GM18526 (cell line): ENCODE measurements around the gene NLN.

ENCODE experiments used
- POLR2A ChIP-seq: IDR thresholded peaks from 3 replicates; pipeline ENCODE4 v1.6.1; 2011; ENCODE audit not compliant: insufficient read length; ENCODE audit errors: extremely low read depth

The NLN gene

DNA sequence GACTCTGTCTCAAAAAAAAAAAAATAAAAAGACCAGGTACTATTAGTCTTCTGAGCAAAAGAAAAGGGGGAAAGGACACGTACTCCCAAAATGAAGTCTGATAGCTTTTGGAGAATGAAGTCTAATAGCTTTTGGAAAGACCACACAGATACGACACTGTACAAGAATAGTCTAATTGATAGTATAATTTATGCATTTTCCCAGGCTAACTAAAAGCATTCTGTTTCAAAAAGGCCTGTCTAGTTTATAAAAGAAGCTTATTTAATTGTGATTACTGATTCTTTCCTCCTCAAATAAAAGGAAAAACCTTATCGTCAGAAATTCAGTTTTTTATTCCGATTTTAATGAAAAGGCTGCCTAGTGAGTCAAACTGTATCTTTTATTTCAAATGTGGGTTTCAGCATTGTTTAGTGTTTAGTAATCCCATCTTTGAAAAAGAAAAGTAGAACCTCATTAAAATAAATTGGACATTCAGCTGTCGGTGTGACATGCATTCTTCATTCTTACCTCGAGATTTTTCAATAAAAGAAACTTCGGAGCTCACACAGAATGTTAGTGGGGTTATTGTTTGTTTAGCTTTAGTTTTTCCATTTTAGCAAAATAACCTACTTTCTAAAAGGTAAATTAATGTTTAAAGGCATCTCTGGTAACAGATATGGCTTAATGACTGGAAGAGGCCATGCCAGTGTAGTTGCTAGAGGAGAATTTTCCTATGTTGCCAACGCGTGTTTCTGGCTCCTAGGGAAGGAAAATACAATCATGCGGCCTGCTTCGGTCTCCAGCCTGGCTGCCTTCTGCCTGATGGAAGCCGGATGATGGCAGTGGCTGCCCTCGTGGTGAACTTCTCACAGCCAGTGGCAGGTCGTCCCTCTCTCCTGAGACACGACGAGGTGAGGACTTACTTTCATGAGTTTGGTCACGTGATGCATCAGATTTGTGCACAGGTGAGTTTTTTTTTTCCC is 70.0 kb downstream of the NLN start:
- no peak for TF ChIP-seq POLR2A

DNA sequence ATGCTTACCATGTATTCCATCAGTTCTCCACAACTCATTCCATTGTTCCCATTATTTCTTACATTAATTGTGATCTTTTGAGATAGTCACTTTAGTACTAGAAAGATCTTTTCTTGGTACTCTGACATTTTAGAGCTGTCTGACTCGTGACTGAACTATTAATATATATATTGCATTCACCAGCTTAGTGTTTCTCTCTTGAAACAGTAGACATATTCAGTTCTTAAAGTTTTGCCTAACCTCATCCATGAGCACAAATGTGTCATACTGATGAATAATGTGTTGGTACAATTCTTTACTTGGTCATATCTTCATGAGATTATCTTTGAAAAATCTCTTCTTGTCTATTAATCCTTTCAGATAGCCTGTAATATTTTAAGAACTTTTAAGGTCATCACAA is 74.3 kb downstream of the NLN start:
- no peak for TF ChIP-seq POLR2A

DNA sequence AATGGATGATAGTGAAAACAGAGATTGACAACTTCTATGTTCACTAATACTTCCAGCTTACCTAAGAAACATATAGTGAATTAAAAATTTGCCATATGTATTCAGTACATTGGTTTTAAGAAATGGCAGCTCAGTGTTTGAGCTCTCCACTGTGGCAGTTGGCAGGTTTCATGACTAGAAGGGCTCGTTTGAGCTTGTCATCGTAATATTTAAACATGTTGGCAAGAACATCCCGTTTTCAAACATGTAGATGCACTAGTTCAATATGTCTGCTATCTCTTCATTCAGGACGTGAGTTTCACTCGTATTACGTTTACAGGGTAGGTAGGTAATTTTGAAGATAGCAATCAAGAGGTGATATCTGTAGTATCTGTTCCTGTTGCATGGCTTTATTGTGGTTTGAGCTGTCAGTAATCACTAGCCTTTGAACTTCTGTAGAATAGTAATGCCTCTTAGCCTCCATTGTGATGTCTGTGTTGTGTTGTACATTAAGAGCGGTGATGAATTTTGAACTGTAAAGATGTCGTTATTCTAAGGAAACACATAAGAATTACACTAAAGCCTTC is 74.8 kb downstream of the NLN start:
- TF ChIP-seq POLR2A, result no peak

DNA sequence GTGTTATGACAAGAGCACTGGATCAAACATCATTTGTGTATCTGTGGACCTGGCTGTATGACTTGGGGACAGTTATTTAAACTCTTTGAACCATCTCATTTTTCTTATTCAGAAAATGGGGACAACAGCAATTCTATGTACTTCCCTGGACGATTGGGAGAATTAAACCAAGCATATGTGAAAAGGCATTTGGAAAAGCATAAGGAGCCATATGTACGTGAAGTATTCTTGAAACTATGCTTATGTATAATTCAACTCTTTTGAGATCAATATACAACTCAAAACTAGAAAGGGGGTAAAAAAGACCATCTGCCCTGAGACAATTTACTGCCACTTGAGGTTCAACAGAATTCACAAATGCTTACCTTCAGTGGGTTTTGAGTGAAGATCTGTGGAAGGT is 75.5 kb downstream of the NLN start:
- no peak for TF ChIP-seq POLR2A

DNA sequence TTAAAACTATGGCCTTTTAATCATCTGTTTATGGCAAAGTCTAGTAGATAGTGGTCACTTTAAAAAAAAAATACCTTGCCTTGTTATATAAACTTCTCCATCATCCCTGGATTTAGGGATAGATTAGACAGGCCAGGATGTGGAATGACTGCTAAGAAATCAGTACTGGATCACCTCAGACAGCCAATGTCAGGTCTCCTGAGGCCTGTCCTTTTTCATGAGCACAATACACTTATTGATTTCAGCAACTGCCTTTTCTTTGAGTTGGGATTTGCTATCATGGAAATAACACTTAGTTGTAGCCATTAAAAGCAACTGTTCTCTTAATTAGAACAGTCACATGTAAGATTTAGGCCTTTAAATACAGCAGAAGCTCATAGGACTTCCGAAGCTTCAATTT is 77.9 kb downstream of the NLN start:
- TF ChIP-seq POLR2A, result no peak

DNA sequence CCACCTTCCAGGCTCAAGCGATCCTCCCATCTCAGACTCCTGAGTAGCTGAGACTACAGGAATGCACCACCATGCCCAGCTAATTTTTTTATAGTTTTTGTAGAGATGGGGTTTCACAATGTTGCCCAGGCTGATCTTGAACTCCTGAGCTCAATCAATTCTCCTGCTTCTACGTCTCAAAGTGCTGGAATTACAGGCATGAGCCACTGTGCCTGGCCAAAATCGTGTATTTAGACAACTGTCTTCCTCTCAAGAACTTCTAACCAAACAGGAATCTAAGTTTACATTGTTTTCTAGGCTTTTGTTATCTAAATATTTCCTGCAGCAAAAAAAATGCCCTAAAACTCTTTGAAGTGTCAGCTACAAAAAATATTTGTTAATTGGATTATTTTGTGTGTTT is 78.8 kb downstream of the NLN start:
- TF ChIP-seq POLR2A, result no peak

DNA sequence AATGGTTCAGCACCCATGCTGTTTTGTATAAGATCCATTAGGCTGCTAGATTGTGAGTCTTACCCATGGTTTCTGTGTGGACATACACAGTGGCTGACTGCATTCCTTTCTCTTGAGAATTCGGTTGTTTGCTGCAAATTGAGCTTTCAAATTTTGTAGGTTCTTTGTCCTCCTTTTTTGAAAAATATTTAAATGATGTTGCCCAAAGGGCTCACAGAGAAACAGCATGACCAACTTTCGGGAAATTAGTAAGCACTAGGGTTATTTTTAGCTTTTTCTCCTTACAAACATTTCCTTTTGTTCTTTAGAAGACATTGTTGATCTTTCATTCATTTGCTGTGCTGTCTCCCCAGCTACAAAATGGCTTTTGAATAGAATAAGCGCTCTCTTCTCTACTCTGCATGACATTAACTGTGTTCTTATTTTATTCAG is 79.4 kb downstream of the NLN start:
- TF ChIP-seq POLR2A, result no peak

DNA sequence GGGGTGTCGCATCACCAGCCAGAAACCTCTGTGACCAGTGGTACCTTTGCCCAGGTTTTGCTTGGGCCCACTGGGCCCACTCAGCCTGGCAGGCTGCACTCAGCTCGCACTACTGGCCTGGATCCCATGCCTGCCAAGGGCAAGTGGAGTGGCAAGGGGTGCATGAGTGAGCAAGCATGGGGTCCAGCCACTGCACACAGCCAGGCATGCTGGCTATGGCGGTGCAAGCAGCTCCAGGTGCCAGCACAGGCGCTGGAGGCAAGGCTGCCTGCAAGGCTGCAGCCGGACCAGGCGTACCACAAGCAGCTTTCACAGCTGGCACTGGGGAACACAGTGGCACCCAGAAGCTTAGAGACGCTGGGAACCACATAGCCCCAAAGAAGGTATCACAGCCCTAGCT is 80.1 kb downstream of the NLN start:
- no peak for TF ChIP-seq POLR2A

DNA sequence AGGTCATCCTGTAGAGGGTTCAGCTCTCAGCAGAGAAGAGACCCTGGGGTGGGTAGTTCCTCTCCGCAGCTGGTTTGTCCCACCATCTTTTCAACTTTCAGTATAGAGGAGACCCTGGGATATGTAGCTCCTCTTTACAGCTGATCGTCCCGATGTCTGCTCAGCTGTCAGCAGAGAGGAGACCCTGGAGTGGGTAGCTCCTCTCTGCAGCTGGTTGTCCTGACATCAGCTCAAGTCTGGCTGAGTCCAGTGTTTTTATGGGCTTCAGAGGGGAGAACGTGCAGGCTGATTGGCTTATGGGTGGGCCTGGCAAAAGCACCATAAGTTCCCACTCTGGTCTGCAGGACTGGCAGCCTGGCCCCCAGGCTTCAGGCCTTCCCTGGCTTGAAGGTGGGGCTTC is 80.8 kb downstream of the NLN start:
- no peak for TF ChIP-seq POLR2A

DNA sequence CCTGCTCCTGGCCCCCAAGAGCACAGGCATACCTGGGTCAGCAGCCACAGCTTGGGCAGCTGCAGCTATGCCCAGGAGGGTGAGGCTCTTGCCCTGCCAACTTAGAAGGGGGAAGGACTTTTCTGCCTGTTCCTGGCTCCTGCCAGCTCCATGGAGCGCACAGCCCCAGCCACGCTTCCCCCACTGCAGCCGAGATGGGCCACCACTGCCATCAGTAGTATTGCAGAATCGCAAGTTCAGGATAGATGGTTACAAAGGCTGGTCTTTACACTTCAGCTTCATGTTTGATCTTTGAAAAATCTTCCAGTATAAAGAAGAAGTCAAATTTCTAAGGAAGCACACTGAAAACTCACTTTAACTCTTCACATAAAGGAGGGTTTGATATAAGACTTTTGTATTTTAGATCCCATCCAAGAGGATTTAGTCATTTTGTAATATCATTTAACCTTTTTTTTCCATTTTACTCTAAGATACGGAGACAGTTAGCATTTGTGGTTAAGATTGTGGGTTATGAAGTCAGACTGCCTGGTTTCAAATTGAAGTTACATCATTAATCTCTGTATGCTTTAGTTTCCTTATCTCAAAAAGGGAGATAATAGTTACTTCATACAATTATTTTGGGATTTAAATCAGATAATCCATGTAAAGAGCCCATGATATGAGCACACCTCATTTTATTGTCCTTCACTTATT is 81.8 kb downstream of the NLN start:
- no peak for TF ChIP-seq POLR2A

DNA sequence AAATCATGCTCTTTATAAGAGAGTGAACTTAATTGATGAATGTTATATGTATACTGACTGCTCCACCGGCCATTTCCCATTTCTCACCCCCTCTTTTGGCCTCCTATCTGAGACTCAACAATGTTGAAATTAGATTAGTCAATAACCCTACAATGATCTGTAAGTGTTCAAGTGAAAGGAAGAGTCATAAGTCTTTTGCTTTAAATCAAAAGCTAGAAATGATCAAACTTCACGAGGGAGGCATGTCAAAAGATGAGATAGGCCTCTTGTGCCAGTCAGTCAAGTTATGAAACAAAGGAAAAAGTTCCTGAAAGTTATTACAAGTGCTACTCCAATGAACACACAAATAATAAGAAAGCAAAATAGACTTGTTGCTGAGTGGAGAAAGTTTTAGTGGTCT is 83.1 kb downstream of the NLN start:
- TF ChIP-seq POLR2A, result no peak

DNA sequence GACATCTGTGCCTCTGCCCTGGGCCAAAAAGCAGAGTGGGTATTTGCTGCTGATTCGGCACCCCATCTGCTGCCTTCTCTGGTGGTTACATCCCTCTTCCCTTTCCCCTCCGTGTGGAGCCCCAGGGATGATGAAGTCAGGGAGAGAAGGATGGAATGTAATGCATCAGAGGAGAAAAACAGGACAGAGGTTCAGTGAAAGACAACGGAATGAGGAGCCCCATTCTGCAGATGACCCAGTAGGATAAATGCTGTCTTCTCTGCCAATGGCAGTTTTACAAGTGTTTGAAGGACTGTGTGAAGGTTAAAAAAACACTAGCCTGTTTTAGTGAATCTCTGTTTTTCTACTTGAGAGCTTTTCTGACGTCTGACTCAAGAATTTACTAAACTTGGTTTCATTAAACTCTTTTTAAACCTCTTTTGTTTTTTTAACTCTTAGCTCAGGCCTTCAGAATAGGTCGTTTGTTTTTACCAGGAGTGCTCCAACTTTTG is 86.3 kb downstream of the NLN start:
- no peak for TF ChIP-seq POLR2A

DNA sequence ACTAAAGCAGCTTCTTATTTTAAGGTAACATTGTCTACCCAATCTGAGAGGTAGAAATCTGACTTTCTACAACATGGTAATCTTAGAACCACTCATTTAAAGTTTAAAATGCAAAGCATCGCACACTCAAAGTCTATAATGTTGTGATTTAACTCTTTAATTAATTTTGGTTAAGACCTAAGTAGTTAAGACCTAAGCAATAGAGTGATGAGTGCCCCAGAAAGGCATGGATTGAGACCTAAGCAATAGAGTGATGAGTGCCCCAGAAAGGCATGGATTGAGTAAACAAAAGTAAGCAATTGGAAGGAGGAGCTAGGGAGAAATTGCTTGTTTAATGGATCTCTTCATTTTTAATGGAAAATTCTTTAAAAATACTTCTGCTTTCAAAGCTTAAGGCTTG is 86.8 kb downstream of the NLN start:
- no peak for TF ChIP-seq POLR2A

DNA sequence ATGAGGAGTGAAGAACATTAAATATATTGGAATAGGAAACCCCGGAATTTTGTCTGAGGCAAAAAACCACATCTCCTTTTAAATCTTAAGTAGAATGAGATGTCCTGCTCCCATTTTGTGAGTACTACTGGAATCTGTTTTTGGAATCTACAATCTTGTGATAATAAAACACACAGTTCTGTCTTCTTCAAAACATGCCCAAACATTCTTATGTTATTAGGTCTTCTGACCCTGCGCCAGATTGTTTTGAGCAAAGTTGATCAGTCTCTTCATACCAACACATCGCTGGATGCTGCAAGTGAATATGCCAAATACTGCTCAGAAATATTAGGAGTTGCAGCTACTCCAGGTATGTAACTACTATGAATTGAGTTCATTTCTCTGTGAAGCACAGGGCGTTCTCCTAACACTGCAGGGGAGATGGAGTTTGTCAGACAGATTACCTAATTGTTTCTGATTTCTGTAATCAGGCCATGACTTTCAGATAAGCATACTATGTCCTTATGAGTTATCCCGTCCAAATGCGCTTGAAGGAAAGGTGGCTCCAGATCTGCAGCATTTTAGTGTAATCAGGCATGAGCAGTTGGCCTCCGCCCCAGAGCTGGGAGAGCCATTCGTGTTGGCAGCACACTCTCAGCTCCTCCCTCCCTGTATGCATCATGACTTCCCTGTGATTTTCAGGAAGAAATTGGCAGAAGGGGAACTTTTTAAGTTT is 88.0 kb downstream of the NLN start:
- TF ChIP-seq POLR2A, result no peak

DNA sequence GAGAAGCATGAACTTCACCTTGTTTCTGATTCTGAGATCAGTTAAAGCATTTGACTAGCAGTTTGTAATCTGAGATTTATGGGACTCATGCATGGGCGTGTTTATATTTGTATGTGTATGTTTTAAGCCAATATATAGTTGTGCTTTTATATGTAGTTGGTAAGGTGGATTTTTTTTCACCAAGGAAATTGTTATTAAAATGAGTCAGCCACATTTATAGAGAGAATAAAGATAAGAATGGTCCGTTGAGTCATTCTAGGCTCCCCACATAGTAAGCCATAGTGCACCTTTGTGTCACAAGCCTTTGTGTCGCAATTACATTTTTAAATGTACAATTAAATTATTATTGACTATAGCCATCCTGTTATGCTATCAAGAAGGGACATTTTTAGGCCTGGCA is 89.0 kb downstream of the NLN start:
- TF ChIP-seq POLR2A, result no peak
